Liver (tissue), 9 donors: ENCODE results near the gene CHAC1. TPM values are rescaled to one million over a fixed set of nuclear protein-coding genes. Genes with fewer than 3 reads are reported as not detected.

Source experiments
- DNase-seq: peaks from one replicate; pipeline ENCODE4 v3.0.0-alpha.2; 2017; ENCODE audit warnings: low spot score
- H3K27ac ChIP-seq, 2 donors: one replicate each; pipeline ENCODE4 v1.7.0; 2013; ENCODE audit warnings: inconsistent platforms in 2 of 2, low read length in 2 of 2, control low read depth in 1 of 2, low read depth in 1 of 2, mild to moderate bottlenecking in 1 of 2
- H3K27me3 ChIP-seq, 4 donors: one replicate each; pipeline versions ENCODE4 v1.6.1 to v1.7.0; 2013; ENCODE audit warnings: low read length in 3 of 4, inconsistent platforms in 1 of 4, mild to moderate bottlenecking in 1 of 4, moderate library complexity in 1 of 4; ENCODE audit not compliant: control insufficient read depth in 4 of 4, insufficient read depth in 4 of 4
- H3K36me3 ChIP-seq, 4 donors: one replicate each; pipeline versions ENCODE4 v1.6.1 to v1.7.0; 2013; ENCODE audit warnings: low read length in 3 of 4, mild to moderate bottlenecking in 3 of 4, low read depth in 1 of 4, moderate library complexity in 1 of 4; ENCODE audit not compliant: control insufficient read depth in 4 of 4, insufficient read depth in 3 of 4
- H3K4me1 ChIP-seq, 4 donors: one replicate each; pipeline versions ENCODE4 v1.6.1 to v1.7.0; 2013; ENCODE audit warnings: low read length in 3 of 4, mild to moderate bottlenecking in 3 of 4, moderate library complexity in 1 of 4; ENCODE audit not compliant: control insufficient read depth in 4 of 4, insufficient read depth in 4 of 4
- H3K4me3 ChIP-seq, 3 donors: one replicate each; pipeline versions ENCODE4 v1.6.1 to v1.7.0; 2013; ENCODE audit warnings: low read length in 3 of 3, control low read depth in 1 of 3, low read depth in 1 of 3, mild to moderate bottlenecking in 1 of 3
- H3K9ac ChIP-seq, 2 donors: one replicate each; pipeline ENCODE4 v1.7.0; 2013; ENCODE audit warnings: low read length in 2 of 2, mild to moderate bottlenecking in 2 of 2, moderate library complexity in 2 of 2, control low read depth in 1 of 2, low read depth in 1 of 2
- H3K9me3 ChIP-seq, 4 donors: one replicate each; pipeline versions ENCODE4 v1.6.1 to v1.7.0; 2013; ENCODE audit warnings: low read length in 3 of 4; ENCODE audit not compliant: control insufficient read depth in 4 of 4
- ATF3 ChIP-seq: IDR thresholded peaks from 2 replicates; pipeline ENCODE4 v1.6.1; 2016; ENCODE audit warnings: antibody characterized with exemption
- EGR1 ChIP-seq, 2 donors: IDR thresholded peaks; 2 replicates each; pipeline ENCODE4 v1.6.1; 2016 to 2018; ENCODE audit warnings: antibody characterized with exemption in 2 of 2, low read depth in 2 of 2
- FOXA1 ChIP-seq: IDR thresholded peaks from 2 replicates; pipeline ENCODE4 v1.6.1; 2016; ENCODE audit warnings: antibody characterized with exemption
- FOXA2 ChIP-seq: IDR thresholded peaks from 2 replicates; pipeline ENCODE4 v1.6.1; 2016; ENCODE audit warnings: antibody characterized with exemption
- GABPA ChIP-seq, 2 donors: IDR thresholded peaks in 1 of 2; conservative IDR thresholded peaks in 1 of 2; 2 replicates each; pipeline ENCODE4 v1.6.1; 2016; ENCODE audit warnings: antibody characterized with exemption in 2 of 2, mild to moderate bottlenecking in 1 of 2, moderate library complexity in 1 of 2
- HNF4A ChIP-seq, 2 donors: conservative IDR thresholded peaks; 2 replicates each; pipeline ENCODE4 v1.6.1; 2016; ENCODE audit warnings: antibody characterized with exemption in 2 of 2, mild to moderate bottlenecking in 2 of 2
- HNF4G ChIP-seq: IDR thresholded peaks from 2 replicates; pipeline ENCODE4 v1.6.1; 2016; ENCODE audit warnings: antibody characterized with exemption
- JUND ChIP-seq, 2 donors: IDR thresholded peaks; 2 replicates each; pipeline ENCODE4 v1.6.1; 2016; ENCODE audit warnings: antibody characterized with exemption in 2 of 2
- NR2F2 ChIP-seq: IDR thresholded peaks from 2 replicates; pipeline ENCODE4 v1.6.1; 2016; ENCODE audit warnings: antibody characterized with exemption
- RAD21 ChIP-seq, 2 donors: IDR thresholded peaks; 2 replicates each; pipeline ENCODE4 v1.6.1; 2016; ENCODE audit warnings: antibody characterized with exemption in 2 of 2, mild to moderate bottlenecking in 2 of 2
- REST ChIP-seq: IDR thresholded peaks from 2 replicates; pipeline ENCODE4 v1.6.1; 2016; ENCODE audit warnings: antibody characterized with exemption, mild to moderate bottlenecking
- RXRA ChIP-seq, 2 donors: IDR thresholded peaks; 2 replicates each; pipeline ENCODE4 v1.6.1; 2017 to 2018; ENCODE audit warnings: antibody characterized with exemption in 2 of 2, mild to moderate bottlenecking in 1 of 2
- TAF1 ChIP-seq: conservative IDR thresholded peaks from 2 replicates; pipeline ENCODE4 v1.6.1; 2016; ENCODE audit warnings: antibody characterized with exemption, mild to moderate bottlenecking
- YY1 ChIP-seq: IDR thresholded peaks from 2 replicates; pipeline ENCODE4 v1.6.1; 2016; ENCODE audit warnings: antibody characterized with exemption, mild to moderate bottlenecking
- WGBS: extraction: QIAGEN DNeasy Blood & Tissue Kit; methylation state at CpG from one replicate; pipeline ENCODE4 v1.1.7; 2013; 5-methylcytosine and 5-hydroxymethylcytosine counted together
- polyA plus RNA-seq, 2 donors: library from polyadenylated mRNA; stranded (reverse) in 1 of 2; unstranded in 1 of 2; fragments of 200-250 nt in 1 of 2; fragments of >200 nt in 1 of 2; fragmentation: Nextera tagmentation in 1 of 2; extraction: Ambion mirVana in 1 of 2; gene quantifications; one replicate each; pipeline versions ENCODE4 v1.2.1 to v1.2.3, GENCODE V29; 2013 to 2015
- total RNA-seq, 2 donors: library from RNA; depleted of rRNA; stranded (reverse); fragments of >200 nt; gene quantifications; one replicate each; pipeline ENCODE4 v1.2.3, GENCODE V29; 2014
- TF ChIP-seq, protein P1 (sequence below): IDR thresholded peaks from 2 replicates; pipeline ENCODE4 v1.6.1; 2016; ENCODE audit warnings: antibody characterized with exemption
- TF ChIP-seq, protein P2 (sequence below): IDR thresholded peaks from 2 replicates; pipeline ENCODE4 v1.6.1; 2016; ENCODE audit warnings: antibody characterized with exemption
- TF ChIP-seq, protein P3 (sequence below): fragments of 150-350 bp; IDR thresholded peaks from 2 replicates; pipeline ENCODE4 v1.5.1; 2017; ENCODE audit warnings: improper control_type of control experiment, low read depth, low read length; ENCODE audit not compliant: missing input control
- donor health status: healthy.
- donor health status: healthy.
- donor health status: healthy.
- donor health status: healthy.
- donor health status: healthy.

The CHAC1 gene
- total and polyA plus RNA-seq, 4 donors = 0.19 to 3.5 (median 1.1) TPM

DNA sequence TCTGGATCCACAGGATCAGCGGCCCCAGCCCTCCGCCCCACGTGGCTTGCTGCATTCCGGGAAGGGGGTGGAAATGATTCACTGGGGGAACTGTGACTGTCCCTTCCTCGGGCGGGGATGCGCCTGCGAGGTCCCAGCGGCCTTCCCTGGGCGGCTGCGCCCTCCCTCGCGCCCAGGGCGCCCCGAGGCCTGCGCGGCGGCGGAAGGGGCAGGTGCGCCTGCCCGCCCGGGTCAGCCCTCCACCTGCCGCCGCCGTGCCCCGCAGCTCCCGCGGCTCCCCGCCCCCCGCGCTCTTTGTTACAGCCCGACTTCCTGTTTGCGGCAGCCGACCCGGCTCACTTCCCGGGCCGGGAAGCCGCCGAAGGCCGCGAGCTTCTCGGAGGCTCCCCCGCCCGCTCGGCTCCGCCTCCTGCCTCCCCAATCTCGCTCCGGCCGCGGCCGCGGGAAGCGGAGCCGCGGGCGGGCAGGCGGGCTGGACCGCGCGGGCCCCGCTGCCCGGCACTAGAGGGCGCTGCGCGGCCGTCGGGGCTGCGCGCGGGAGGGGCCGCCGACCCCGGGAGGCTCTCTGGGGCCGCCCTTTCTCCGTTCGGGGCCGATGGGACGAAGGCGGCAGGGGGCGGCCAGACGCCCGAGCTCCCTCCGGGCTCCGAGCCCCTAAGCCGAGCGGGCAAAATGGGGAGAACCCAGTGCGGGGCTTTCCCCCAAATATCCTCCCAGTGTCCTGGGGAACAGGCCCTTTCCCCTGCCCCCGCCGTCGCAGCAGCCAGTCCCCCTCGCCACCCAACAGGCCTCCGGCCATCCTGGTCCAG, 11.5 kb upstream of the CHAC1 start:
- Histone ChIP-seq H3K9ac (peak overlapping the region; percentile 48 to 65), H3K36me3 (no peaks in the 10 kb centered on the region), H3K4me1 (peaks cover 8 to 46% (median 31%) of the 10 kb centered on the region in 4 donors), H3K9me3 (no peaks in the 10 kb centered on the region), H3K4me3 (peak overlapping the region; percentile 3 to 58 (median 39)), H3K27me3 (no peaks in the 10 kb centered on the region), H3K27ac (peak overlapping the region; percentile 69 to 76)
- TF ChIP-seq HNF4G (no peak), FOXA2 (no peak), HNF4A (conservative IDR thresholded peaks at IDR 0.05) (no peak), EGR1 (IDR thresholded peaks at IDR 0.05; ENCODE audit: low read depth in 2 of 2) (no peak), JUND (IDR thresholded peaks at IDR 0.05) (no peak), YY1 (no peak), NR2F2 (no peak), REST (no peak), RXRA (IDR thresholded peaks at IDR 0.05) (no peak), GABPA (IDR thresholded peaks at IDR 0.05 in 1 of 2, conservative IDR thresholded peaks at IDR 0.05 in 1 of 2) (no peak), ATF3 (no peak), RAD21 (IDR thresholded peaks at IDR 0.05) (peak; percentile 25 to 45), FOXA1 (no peak), TAF1 (no peak)
- TF ChIP-seq, protein P1, sequence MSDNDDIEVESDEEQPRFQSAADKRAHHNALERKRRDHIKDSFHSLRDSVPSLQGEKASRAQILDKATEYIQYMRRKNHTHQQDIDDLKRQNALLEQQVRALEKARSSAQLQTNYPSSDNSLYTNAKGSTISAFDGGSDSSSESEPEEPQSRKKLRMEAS = no peak
- TF ChIP-seq, protein P2, sequence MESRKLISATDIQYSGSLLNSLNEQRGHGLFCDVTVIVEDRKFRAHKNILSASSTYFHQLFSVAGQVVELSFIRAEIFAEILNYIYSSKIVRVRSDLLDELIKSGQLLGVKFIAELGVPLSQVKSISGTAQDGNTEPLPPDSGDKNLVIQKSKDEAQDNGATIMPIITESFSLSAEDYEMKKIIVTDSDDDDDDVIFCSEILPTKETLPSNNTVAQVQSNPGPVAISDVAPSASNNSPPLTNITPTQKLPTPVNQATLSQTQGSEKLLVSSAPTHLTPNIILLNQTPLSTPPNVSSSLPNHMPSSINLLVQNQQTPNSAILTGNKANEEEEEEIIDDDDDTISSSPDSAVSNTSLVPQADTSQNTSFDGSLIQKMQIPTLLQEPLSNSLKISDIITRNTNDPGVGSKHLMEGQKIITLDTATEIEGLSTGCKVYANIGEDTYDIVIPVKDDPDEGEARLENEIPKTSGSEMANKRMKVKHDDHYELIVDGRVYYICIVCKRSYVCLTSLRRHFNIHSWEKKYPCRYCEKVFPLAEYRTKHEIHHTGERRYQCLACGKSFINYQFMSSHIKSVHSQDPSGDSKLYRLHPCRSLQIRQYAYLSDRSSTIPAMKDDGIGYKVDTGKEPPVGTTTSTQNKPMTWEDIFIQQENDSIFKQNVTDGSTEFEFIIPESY = no peak
- TF ChIP-seq, protein P3, sequence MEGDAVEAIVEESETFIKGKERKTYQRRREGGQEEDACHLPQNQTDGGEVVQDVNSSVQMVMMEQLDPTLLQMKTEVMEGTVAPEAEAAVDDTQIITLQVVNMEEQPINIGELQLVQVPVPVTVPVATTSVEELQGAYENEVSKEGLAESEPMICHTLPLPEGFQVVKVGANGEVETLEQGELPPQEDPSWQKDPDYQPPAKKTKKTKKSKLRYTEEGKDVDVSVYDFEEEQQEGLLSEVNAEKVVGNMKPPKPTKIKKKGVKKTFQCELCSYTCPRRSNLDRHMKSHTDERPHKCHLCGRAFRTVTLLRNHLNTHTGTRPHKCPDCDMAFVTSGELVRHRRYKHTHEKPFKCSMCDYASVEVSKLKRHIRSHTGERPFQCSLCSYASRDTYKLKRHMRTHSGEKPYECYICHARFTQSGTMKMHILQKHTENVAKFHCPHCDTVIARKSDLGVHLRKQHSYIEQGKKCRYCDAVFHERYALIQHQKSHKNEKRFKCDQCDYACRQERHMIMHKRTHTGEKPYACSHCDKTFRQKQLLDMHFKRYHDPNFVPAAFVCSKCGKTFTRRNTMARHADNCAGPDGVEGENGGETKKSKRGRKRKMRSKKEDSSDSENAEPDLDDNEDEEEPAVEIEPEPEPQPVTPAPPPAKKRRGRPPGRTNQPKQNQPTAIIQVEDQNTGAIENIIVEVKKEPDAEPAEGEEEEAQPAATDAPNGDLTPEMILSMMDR = peak; percentile 78
- 1% methylated on average over 92 of the region's 92 CpGs for WGBS
- DNase-seq = peak; percentile 66
